ENCODE results near the gene LTBP2.

- no peak for TF ChIP-seq ZNF292 (tag by site-specific recombination; IDR thresholded peaks at IDR 0.05; ENCODE audit: borderline replicate concordance, low read depth)
- no peak for TF ChIP-seq ZNF146 (tag by site-specific recombination; IDR thresholded peaks at IDR 0.05)
- TF ChIP-seq ZNF707 (tag by site-specific recombination; IDR thresholded peaks at IDR 0.05) = no peak
- no peak for TF ChIP-seq ZNF335 (tag by site-specific recombination; conservative IDR thresholded peaks at IDR 0.05)
- peak; percentile 64 for TF ChIP-seq CTCF (tag by site-specific recombination; IDR thresholded peaks at IDR 0.05)
- no peak for TF ChIP-seq ZNF701 (tag by site-specific recombination; IDR thresholded peaks at IDR 0.05)
- no peak for TF ChIP-seq TCF7L2 (IDR thresholded peaks at IDR 0.05; ENCODE audit: borderline replicate concordance, low read depth, low read length)
- TF ChIP-seq KLF17 (tag by site-specific recombination; IDR thresholded peaks at IDR 0.05) = no peak
- no peak for TF ChIP-seq ZNF830 (tag by site-specific recombination; IDR thresholded peaks at IDR 0.05; ENCODE audit: low read depth)
- no peak for TF ChIP-seq YY1 (tag by site-specific recombination; IDR thresholded peaks at IDR 0.05)
- no peak for TF ChIP-seq ZSCAN16 (tag by site-specific recombination; IDR thresholded peaks at IDR 0.05)
Observed at GRCh38 chr14:74608959-74609611, 3.0 kb downstream of the LTBP2 start.
